HG02840 (cell line): ENCODE data around the gene PLBD2.

Experiments
- ATAC-seq: cut with Tn5 transposase; IDR thresholded peaks from one replicate; pipeline ENCODE4 v1.9.1; 2021; ENCODE audit warnings: mild to moderate bottlenecking, moderate library complexity, moderate number of reproducible peaks; ENCODE audit not compliant: unreplicated experiment, low FRiP score

PLBD2 gene

GRCh38 chr12:113438523-113439300, 80.3 kb downstream of the PLBD2 start:
- no peak for ATAC-seq

GRCh38 chr12:113439301-113439597, 80.9 kb downstream of the PLBD2 start:
- ATAC-seq = no peak

GRCh38 chr12:113439606-113440030, 81.2 kb downstream of the PLBD2 start:
- no peak for ATAC-seq

- no peak for ATAC-seq
Observed at GRCh38 chr12:113440336-113440735, 81.9 kb downstream of the PLBD2 start.
